GM18520 (cell line): ENCODE measurements around the gene PTPN1.

ENCODE experiments used
- ATAC-seq: cut with Tn5 transposase; IDR thresholded peaks from one replicate; pipeline ENCODE4 v1.9.1; 2021; ENCODE audit not compliant: unreplicated experiment

PTPN1 gene

GRCh38 chr20:50572938-50573777 is 63.0 kb downstream of the PTPN1 start:
- ATAC-seq, result no peak

- no peak for ATAC-seq
Measured at GRCh38 chr20:50574108-50574507, 63.9 kb downstream of the PTPN1 start.

DNA sequence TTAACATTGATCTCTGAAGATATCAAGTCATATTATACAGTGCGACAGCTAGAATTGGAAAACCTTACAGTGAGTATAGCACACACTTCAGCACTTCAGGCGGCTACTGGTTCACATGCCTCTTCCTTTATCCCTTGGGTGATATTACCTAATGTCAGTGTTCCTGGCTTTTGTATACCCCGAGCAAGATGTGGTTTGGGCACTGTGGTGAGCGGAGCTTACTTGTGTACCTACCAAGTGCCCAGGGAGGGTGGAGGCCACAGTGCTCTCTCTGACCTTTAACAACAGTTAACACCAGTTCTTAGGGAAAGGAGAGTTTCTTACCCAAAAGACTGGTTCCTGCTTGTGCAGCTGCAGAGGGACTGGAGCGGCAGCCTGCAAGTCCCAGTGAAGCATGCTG is 64.4 kb downstream of the PTPN1 start:
- no peak for ATAC-seq

DNA sequence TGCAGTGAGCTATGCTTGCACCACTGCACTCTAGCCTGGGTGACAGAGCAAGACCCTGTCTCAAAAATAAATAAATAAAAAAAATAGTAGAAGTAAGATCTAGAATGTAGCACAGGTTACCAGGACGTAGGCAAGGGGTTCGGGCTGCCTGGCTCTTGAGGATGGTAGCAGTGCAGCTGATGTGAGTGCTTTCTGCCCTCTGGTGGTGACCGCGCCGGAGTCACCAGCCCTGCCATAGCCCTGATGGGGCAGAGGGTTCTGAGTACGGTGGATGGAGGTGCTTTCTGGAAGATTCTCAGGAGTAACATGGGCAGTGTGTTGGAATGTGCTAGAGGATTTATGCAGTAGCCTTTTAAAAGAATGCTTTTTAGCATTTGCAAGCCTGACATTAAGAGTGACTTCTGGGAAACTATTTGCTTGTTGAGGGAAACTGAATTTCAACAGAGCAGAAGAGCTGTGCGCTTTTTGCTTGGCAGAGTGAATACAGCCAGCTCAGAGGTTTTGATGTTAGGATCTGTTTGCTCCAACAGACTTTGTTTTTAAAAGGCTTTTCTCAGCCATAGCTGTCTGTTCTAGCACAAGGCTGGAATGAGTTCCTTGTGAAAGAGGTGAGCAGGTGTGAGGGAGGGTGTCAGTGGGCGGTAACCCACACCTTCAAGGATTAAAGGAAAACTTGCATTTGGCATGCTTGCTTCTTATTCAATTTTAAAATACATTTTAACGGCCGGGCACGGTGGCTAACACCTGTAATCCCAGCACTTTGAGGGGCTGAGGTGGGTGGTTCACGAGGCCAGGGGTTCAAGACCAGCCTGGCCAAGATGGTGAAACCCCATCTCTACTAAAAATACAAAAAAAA is 65.9 kb downstream of the PTPN1 start:
- no peak for ATAC-seq

GRCh38 chr20:50577175-50578018 is 67.2 kb downstream of the PTPN1 start:
- ATAC-seq, result no peak

DNA sequence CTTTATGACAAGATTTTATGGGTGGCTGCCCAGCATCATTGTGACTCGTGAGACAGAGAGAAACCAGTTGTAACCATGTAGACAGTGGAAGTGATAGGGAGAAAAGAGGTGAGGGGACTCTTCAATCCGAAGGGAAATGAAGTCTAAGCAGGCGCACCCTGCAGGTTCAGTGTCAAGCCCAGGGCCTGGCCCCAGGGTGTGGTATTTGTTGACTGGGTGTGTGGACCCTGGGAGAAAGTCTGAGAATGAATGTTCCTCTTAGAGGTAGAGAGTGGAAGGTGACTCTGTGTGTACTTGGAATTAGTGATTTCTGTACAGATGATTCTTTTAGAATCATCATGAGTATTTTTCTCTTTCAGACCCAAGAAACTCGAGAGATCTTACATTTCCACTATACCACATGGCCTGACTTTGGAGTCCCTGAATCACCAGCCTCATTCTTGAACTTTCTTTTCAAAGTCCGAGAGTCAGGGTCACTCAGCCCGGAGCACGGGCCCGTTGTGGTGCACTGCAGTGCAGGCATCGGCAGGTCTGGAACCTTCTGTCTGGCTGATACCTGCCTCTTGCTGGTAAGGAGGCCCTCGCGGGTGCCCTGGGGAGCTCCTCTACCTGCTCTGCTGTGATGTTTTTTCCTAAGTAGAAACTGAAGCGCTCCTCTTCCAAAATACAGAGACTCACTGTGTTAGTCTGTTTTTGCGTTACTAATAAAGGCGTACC is 68.0 kb downstream of the PTPN1 start:
- no peak for ATAC-seq

DNA sequence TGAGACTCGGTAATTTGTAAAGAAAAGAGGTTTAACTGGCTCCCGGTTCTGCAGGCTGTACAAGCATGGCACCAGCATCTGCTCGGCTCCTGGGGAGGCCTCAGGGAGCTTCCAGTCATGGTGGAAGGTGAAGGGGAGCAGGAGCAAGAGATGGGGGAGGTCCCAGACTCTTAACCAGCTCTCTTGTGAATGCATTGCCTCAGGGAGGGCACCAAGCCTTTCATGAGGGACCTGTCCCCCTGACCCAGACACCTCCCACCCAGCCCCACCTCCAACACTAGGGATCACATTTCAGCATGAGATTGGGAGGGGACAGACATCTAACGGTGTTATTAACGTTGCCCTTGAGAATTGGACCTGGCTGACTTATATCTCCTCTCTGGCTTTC is 68.6 kb downstream of the PTPN1 start:
- ATAC-seq, result no peak

DNA sequence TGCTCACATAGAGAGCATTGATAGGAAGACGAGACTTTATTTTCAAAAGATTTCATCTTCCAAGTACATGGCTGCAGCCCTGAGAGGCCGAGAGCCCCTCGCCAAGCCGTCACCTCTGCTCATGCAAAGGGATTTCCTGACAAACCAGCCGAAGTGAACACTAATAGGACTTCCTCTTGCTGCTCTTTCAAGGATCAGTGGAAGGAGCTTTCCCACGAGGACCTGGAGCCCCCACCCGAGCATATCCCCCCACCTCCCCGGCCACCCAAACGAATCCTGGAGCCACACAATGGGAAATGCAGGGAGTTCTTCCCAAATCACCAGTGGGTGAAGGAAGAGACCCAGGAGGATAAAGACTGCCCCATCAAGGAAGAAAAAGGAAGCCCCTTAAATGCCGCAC is 69.3 kb downstream of the PTPN1 start:
- ATAC-seq, result no peak

- ATAC-seq, result no peak
Measured at GRCh38 chr20:50580016-50580747, 70.0 kb downstream of the PTPN1 start.

DNA sequence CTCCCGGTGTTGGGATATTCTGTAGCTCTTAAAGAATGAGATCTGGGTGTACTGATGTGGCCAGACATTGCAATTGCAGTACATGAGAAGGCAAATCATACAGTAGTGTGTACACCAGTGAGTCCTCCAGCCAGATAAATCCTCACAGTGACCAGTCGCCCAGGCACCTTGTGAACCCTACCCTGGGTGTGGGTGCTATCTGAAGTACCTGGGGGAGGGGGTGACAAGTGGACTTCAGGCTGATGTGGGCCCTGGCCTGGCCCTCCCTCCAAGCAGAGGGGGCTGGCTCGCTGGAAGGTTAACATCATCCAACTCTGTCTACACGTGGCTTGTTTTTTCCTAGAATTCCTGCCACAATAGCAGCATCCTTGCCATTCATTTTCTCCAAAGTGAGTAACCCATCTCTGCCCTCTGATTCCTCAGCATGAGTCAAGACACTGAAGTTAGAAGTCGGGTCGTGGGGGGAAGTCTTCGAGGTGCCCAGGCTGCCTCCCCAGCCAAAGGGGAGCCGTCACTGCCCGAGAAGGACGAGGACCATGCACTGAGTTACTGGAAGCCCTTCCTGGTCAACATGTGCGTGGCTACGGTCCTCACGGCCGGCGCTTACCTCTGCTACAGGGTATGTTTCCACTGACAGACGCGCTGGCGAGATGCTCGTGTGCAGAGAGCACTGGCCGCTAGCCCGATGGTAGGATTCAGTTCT is 70.8 kb downstream of the PTPN1 start:
- ATAC-seq, result no peak

DNA sequence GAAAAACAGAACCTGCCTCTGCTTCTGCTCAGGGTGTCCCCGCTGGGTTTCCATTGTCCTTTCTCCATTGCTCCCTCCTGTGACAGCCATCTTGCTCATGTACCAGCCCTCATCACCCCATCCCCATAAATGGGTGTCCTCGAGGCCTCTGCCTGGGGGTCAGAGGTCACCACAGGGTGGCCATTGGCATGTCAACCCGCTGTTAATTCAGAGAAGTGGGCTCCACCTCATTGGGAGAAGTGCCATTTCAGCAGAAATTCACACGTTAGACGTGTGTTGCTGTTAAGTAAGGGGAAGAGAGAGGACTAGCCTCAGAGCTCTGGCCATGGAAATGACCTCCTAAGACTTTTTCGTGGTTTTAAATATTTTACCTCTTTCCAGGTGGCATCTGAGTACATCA is 71.9 kb downstream of the PTPN1 start:
- no peak for ATAC-seq

GRCh38 chr20:50582591-50583234 is 72.5 kb downstream of the PTPN1 start:
- ATAC-seq, result no peak

GRCh38 chr20:50583442-50584150 is 73.4 kb downstream of the PTPN1 start:
- ATAC-seq, result no peak

GRCh38 chr20:50584687-50585086 is 74.5 kb downstream of the PTPN1 start:
- no peak for ATAC-seq

- ATAC-seq, result no peak
Measured at GRCh38 chr20:50585214-50585613, 75.0 kb downstream of the PTPN1 start.

DNA sequence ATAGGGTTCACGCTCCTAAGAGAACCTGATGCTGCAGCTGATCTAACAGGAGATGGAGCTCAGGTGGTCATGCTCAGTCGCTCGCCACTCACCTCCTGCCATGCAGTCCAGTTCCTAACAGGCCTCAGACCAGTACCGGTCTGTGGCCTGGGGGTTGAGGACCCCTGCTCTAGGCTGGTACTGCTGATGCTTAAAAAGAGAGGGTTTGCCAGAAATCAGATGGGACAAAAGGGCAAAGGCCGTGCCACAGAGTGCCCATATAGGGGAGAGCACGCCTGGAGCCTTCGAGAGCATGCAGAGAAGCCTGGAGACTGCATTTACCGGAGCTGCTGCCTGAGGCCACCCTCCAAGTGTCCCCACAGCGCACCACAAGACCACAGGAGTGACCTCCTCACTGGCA is 75.5 kb downstream of the PTPN1 start:
- ATAC-seq, result no peak

GRCh38 chr20:50586531-50587232 is 76.5 kb downstream of the PTPN1 start:
- ATAC-seq, result no peak
